Astrocyte (in vitro differentiated cells and primary cell): Measurements from ENCODE around the gene CARD11. TPM values are rescaled to one million over a fixed set of nuclear protein-coding genes. Genes with fewer than 3 reads are reported as not detected.

Source experiments
- DNase-seq: peaks from one replicate; pipeline ENCODE4 v3.0.0-alpha.2; 2010; ENCODE audit warnings: low read depth
- FAIRE-seq: peaks from 2 replicates; lab custom pipeline; 2011; peaks lifted over from hg19 to GRCh38; lab: Jason Lieb, UNC
- H2AFZ ChIP-seq: 2 replicates; pipeline ENCODE4 v1.6.0; 2012; ENCODE audit warnings: low read depth, low read length, inconsistent platforms
- H3K27ac ChIP-seq: 2 replicates; pipeline ENCODE4 v1.5.1; 2011; ENCODE audit warnings: low read depth, low read length, inconsistent platforms
- H3K27me3 ChIP-seq: 2 replicates; pipeline ENCODE4 v1.6.0; 2011; ENCODE audit warnings: low read length, inconsistent platforms; ENCODE audit not compliant: insufficient read depth
- H3K36me3 ChIP-seq: 2 replicates; pipeline ENCODE4 v1.5.1; 2011; ENCODE audit warnings: low read length, inconsistent platforms; ENCODE audit not compliant: insufficient read depth
- H3K4me1 ChIP-seq: 2 replicates; pipeline ENCODE4 v1.5.1; 2011; ENCODE audit warnings: low read length, inconsistent platforms; ENCODE audit not compliant: insufficient read depth
- H3K4me2 ChIP-seq: 2 replicates; pipeline ENCODE4 v1.6.0; 2012; ENCODE audit warnings: low read length, inconsistent platforms
- H3K4me3 ChIP-seq: 2 replicates; pipeline ENCODE4 v1.5.1; 2011; ENCODE audit warnings: low read depth, mild to moderate bottlenecking, low read length, inconsistent platforms; ENCODE audit not compliant: insufficient read depth
- H3K79me2 ChIP-seq: 2 replicates; pipeline ENCODE4 v1.6.0; 2012; ENCODE audit warnings: mild to moderate bottlenecking, low read length, inconsistent platforms; ENCODE audit not compliant: insufficient read depth
- H3K9ac ChIP-seq: 2 replicates; pipeline ENCODE4 v1.6.0; 2012; ENCODE audit warnings: mild to moderate bottlenecking, low read length, inconsistent platforms
- H3K9me3 ChIP-seq: 2 replicates; pipeline ENCODE4 v1.5.1; 2012; ENCODE audit warnings: low read depth, mild to moderate bottlenecking, low read length, inconsistent platforms; ENCODE audit not compliant: insufficient read depth
- H4K20me1 ChIP-seq: 2 replicates; pipeline ENCODE4 v1.6.0; 2012; ENCODE audit warnings: low read length, inconsistent platforms; ENCODE audit not compliant: insufficient read depth
- H3K27ac Mint-ChIP-seq: one replicate; pipeline ENCODE4 v1.8.0; 2021; ENCODE audit warnings: mild to moderate bottlenecking, mixed read lengths; ENCODE audit not compliant: unreplicated experiment
- H3K27me3 Mint-ChIP-seq: one replicate; pipeline ENCODE4 v1.8.0; 2021; ENCODE audit warnings: low read depth, mixed read lengths; ENCODE audit not compliant: unreplicated experiment
- H3K36me3 Mint-ChIP-seq: one replicate; pipeline ENCODE4 v1.8.0; 2021; ENCODE audit warnings: low read depth, mixed read lengths; ENCODE audit not compliant: unreplicated experiment
- H3K4me1 Mint-ChIP-seq: one replicate; pipeline ENCODE4 v1.8.0; 2021; ENCODE audit warnings: low read depth, mixed read lengths; ENCODE audit not compliant: unreplicated experiment
- H3K4me3 Mint-ChIP-seq: one replicate; pipeline ENCODE4 v1.8.0; 2021; ENCODE audit warnings: mild to moderate bottlenecking, moderate library complexity, mixed read lengths; ENCODE audit not compliant: unreplicated experiment
- H3K9me3 Mint-ChIP-seq: one replicate; pipeline ENCODE4 v1.8.0; 2021; ENCODE audit warnings: mild to moderate bottlenecking, mixed read lengths; ENCODE audit not compliant: unreplicated experiment
- EZH2 ChIP-seq: IDR thresholded peaks from 2 replicates; pipeline ENCODE4 v1.6.1; 2012; ENCODE audit warnings: mild to moderate bottlenecking, low read length, inconsistent platforms; ENCODE audit not compliant: insufficient read depth
- total RNA-seq: library from RNA; stranded (reverse); gene quantifications from 2 replicates; pipeline ENCODE4 v1.2.1, GENCODE V29; 2021
- TF ChIP-seq, protein P1 (sequence below): IDR thresholded peaks from 2 replicates; pipeline ENCODE4 v1.5.1; 2011; ENCODE audit warnings: low read depth, mild to moderate bottlenecking, inconsistent platforms, low read length, moderate library complexity; ENCODE audit not compliant: insufficient read depth

The CARD11 gene
- total RNA-seq, 1 donor from 2014 or later: 9.5 TPM

DNA sequence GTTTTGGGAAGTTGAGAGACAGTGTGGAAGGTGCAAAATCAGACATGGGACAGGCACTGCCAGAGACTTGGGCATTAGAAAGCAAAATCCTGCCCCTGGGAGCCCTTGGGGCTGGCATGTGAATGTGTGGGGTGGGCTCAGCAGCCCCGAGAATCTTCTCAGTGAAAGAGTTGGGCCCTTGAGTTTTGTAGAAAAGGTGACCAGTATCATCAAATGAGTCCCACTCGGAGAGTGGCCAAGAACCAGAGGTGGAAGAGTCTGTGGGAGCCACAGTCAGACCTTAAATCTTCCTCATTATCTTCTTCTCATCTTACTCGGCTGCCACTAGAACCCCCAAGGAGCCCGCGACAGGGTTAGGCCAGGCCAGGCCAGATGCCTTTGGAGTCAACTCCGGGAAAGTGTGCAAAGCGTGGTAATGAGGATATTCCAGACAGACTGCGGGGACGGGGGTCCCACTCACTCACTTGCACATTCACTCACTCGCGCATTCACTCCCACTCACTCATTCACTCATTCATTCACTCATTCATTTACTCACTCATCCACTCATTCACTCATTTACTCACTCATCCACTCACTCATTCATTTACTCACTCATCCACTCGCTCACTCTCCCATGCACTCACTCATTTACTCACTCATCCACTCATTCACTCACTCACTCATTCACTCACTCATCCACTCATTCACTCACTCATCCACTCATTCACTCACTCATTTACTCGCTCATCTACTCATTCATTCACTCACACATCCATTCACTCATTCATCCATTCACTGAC lies 74.9 kb downstream of the CARD11 start:
- Histone ChIP-seq H3K27me3 (peaks cover 2% of the 10 kb centered on the region), H3K4me1 (no peaks in the 10 kb centered on the region), H3K9ac (no peak overlapping the region), H3K36me3 (no peaks in the 10 kb centered on the region), H3K27ac (no peak overlapping the region), H3K4me3 (no peak overlapping the region), H3K4me2 (no peak overlapping the region), H4K20me1 (no peaks in the 10 kb centered on the region), H2AFZ (no peak overlapping the region), H3K9me3 (peaks cover 4% of the 10 kb centered on the region), H3K79me2 (no peaks in the 10 kb centered on the region)
- Mint-ChIP-seq H3K27ac (no peak overlapping the region), H3K9me3 (peaks cover 18% of the 10 kb centered on the region), H3K4me1 (no peaks in the 10 kb centered on the region), H3K4me3 (no peak overlapping the region), H3K36me3 (no peaks in the 10 kb centered on the region), H3K27me3 (peaks cover 6% of the 10 kb centered on the region)
- FAIRE-seq (no peak), DNase-seq (no peak)
- TF ChIP-seq, protein P1, sequence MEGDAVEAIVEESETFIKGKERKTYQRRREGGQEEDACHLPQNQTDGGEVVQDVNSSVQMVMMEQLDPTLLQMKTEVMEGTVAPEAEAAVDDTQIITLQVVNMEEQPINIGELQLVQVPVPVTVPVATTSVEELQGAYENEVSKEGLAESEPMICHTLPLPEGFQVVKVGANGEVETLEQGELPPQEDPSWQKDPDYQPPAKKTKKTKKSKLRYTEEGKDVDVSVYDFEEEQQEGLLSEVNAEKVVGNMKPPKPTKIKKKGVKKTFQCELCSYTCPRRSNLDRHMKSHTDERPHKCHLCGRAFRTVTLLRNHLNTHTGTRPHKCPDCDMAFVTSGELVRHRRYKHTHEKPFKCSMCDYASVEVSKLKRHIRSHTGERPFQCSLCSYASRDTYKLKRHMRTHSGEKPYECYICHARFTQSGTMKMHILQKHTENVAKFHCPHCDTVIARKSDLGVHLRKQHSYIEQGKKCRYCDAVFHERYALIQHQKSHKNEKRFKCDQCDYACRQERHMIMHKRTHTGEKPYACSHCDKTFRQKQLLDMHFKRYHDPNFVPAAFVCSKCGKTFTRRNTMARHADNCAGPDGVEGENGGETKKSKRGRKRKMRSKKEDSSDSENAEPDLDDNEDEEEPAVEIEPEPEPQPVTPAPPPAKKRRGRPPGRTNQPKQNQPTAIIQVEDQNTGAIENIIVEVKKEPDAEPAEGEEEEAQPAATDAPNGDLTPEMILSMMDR: no peak
- TF ChIP-seq EZH2: no peak

DNA sequence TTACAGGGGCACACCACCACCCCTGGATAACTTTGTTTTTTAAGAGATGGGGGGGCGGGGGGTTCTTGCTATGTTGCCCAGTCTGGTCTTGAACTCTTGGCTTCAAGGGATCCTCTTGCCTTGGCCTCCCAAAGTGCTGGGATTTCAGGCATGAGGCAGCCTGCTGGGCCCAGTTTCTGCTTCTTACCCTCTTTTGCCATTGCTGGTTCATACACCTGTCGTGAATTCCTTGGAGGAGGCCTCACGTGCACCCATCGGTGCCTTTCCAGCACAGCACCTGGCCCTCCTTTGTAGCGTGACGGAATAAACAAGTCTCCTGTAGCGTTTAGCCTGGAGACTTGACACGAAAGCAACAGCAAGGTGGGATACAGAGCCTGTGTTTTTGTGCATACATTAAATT lies 75.5 kb downstream of the CARD11 start:
- H3K27me3 ChIP-seq: peaks cover 2% of the 10 kb centered on the region
- H3K4me3 ChIP-seq: no peak overlapping the region
- FAIRE-seq (no peak), DNase-seq (no peak)
- H3K36me3 Mint-ChIP-seq: no peaks in the 10 kb centered on the region
- no peak overlapping the region for H3K9ac ChIP-seq
- H3K36me3 ChIP-seq: no peaks in the 10 kb centered on the region
- H3K9me3 Mint-ChIP-seq: peaks cover 18% of the 10 kb centered on the region
- H3K9me3 ChIP-seq: peaks cover 4% of the 10 kb centered on the region
- H3K4me1 ChIP-seq: no peaks in the 10 kb centered on the region
- no peak for TF ChIP-seq EZH2
- TF ChIP-seq, protein P1: no peak
- no peak overlapping the region for H2AFZ ChIP-seq
- no peaks in the 10 kb centered on the region for H3K27me3 Mint-ChIP-seq
- H3K4me2 ChIP-seq: no peak overlapping the region
- H3K79me2 ChIP-seq: no peaks in the 10 kb centered on the region
- no peak overlapping the region for H3K27ac Mint-ChIP-seq
- H4K20me1 ChIP-seq: no peaks in the 10 kb centered on the region
- no peak overlapping the region for H3K4me3 Mint-ChIP-seq
- no peak overlapping the region for H3K27ac ChIP-seq
- no peaks in the 10 kb centered on the region for H3K4me1 Mint-ChIP-seq

DNA sequence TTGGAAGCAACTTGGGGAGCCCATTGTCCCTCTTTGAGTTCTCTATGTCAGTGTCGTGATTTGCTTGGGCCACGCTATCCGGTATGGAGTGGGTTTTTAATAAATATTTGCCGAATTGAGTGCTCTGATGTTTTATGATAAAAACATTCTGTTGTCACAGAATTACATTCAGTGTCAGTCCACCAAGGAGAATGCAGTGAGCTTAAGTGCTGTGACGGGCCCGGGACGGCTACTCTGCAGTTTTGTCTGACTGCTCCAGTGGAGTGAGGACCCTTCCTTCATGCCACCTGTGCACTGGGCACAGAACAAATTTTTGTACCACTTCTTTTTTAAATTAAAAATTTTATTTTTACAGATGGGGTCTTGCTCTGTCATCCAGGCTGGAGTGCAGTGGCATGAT lies 76.0 kb downstream of the CARD11 start:
- no peaks in the 10 kb centered on the region for H3K27me3 Mint-ChIP-seq
- no peak overlapping the region for H3K9ac ChIP-seq
- DNase-seq (no peak), FAIRE-seq (no peak)
- no peak overlapping the region for H3K27ac Mint-ChIP-seq
- H3K4me2 ChIP-seq: no peak overlapping the region
- H3K36me3 Mint-ChIP-seq: no peaks in the 10 kb centered on the region
- H4K20me1 ChIP-seq: no peaks in the 10 kb centered on the region
- H3K27me3 ChIP-seq: peaks cover 2% of the 10 kb centered on the region
- no peak for TF ChIP-seq EZH2
- TF ChIP-seq, protein P1: no peak
- H3K4me1 Mint-ChIP-seq: no peaks in the 10 kb centered on the region
- no peaks in the 10 kb centered on the region for H3K79me2 ChIP-seq
- no peak overlapping the region for H3K4me3 ChIP-seq
- H3K27ac ChIP-seq: no peak overlapping the region
- H3K36me3 ChIP-seq: no peaks in the 10 kb centered on the region
- peaks cover 4% of the 10 kb centered on the region for H3K9me3 ChIP-seq
- peaks cover 18% of the 10 kb centered on the region for H3K9me3 Mint-ChIP-seq
- no peak overlapping the region for H3K4me3 Mint-ChIP-seq
- H3K4me1 ChIP-seq: no peaks in the 10 kb centered on the region
- H2AFZ ChIP-seq: no peak overlapping the region
